K562 (cell line): ENCODE results near the gene GNAS-AS1. TPM values are rescaled to one million over a fixed set of nuclear protein-coding genes. Genes with fewer than 3 reads are reported as not detected.

Experiments
- ATAC-seq: fragments of 200-7000 bp; cut with Tn5 transposase; 3 replicates; pipeline ENCODE4 v1.9.1; 2020; ENCODE audit warnings: moderate library complexity
- BruUV-seq: library from RNA; stranded (reverse); fragments of 400-500 nt; replicated peaks from 2 replicates; lab custom pipeline; 2021; lab: Mats Ljungman, UMichigan
- CTCF ChIA-PET: fragments of 300-600 bp; formaldehyde crosslinking; extraction: SDS; loops from one replicate; lab custom pipeline; 2021; ENCODE audit warnings: low intra/inter-chr PET ratio; lab: Yijun Ruan, JAX
- POLR2A ChIA-PET: fragments of 300-600, 350-650 bp; sonication (Branson Sonifier 250); formaldehyde crosslinking; extraction: SDS; loops from one replicate; lab custom pipeline; 2021; ENCODE audit warnings: antibody characterized with exemption, inconsistent platforms; lab: Yijun Ruan, JAX
- DNase-seq, 4 experiments: peaks; one replicate each; pipeline versions ENCODE4 v3.0.0 to v3.0.0-alpha.2; 2011 to 2018; ENCODE audit warnings: low spot score in 3 of 4, mixed read lengths in 3 of 4; ENCODE audit errors: extremely low read depth in 1 of 4
- FAIRE-seq: peaks from 2 replicates; lab custom pipeline; 2011; peaks lifted over from hg19 to GRCh38; lab: Jason Lieb, UNC
- H2AFZ ChIP-seq: 2 replicates; pipeline ENCODE4 v1.6.0; 2011; ENCODE audit warnings: low read depth, low read length, control low read depth, inconsistent platforms
- H3K27ac ChIP-seq: fragments of 200-600 bp; 3 replicates; pipeline ENCODE4 v1.8.0; 2011; ENCODE audit warnings: low read depth, mild to moderate bottlenecking, control low read depth, inconsistent platforms, low read length, moderate library complexity, mixed read lengths; ENCODE audit errors: extremely low read depth
- H3K27me3 ChIP-seq, 2 experiments: fragments of 300-600 bp in 1 of 2; 2 replicates in 1 of 2; 3 replicates in 1 of 2; pipeline versions ENCODE4 v1.6.0 to v1.8.0; 2011; ENCODE audit warnings: inconsistent platforms in 2 of 2, low read length in 2 of 2, mild to moderate bottlenecking in 1 of 2, mixed read lengths in 1 of 2, moderate library complexity in 1 of 2; ENCODE audit not compliant: control insufficient read depth in 2 of 2, insufficient read depth in 2 of 2
- H3K36me3 ChIP-seq: fragments of 300-600 bp; 3 replicates; pipeline ENCODE4 v1.8.0; 2011; ENCODE audit warnings: mild to moderate bottlenecking, low read length, inconsistent platforms; ENCODE audit not compliant: control insufficient read depth, insufficient read depth
- H3K4me1 ChIP-seq, 2 experiments: fragments of 200-600 bp in 1 of 2; replicated peaks in 1 of 2; 2 replicates in 1 of 2; 3 replicates in 1 of 2; pipeline versions ENCODE4 v1.5.1 to v1.8.0; 2011; ENCODE audit warnings: inconsistent platforms in 2 of 2, low read length in 2 of 2, mild to moderate bottlenecking in 1 of 2, mixed read lengths in 1 of 2, moderate library complexity in 1 of 2; ENCODE audit not compliant: control insufficient read depth in 2 of 2, insufficient read depth in 2 of 2
- H3K4me2 ChIP-seq: 2 replicates; pipeline ENCODE4 v1.6.1; 2011; ENCODE audit warnings: low read length, control low read depth, inconsistent platforms, mixed read lengths; ENCODE audit not compliant: insufficient read depth
- H3K4me3 ChIP-seq: fragments of 200-600 bp; sonication (generic), shearing (Covaris generic); 2 replicates; pipeline ENCODE4 v1.5.1; 2016; ENCODE audit warnings: control low read depth, inconsistent platforms
- H3K79me2 ChIP-seq: fragments of 200-600 bp; 3 replicates; pipeline ENCODE4 v1.8.0; 2011; ENCODE audit warnings: low read length, inconsistent platforms; ENCODE audit not compliant: control insufficient read depth, insufficient read depth
- H3K9ac ChIP-seq, 2 experiments: 2 replicates each; pipeline versions ENCODE4 v1.6.0 to v1.6.1; 2011; ENCODE audit warnings: low read depth in 2 of 2, low read length in 2 of 2, control low read depth in 1 of 2, inconsistent platforms in 1 of 2, mild to moderate bottlenecking in 1 of 2, mixed read lengths in 1 of 2; ENCODE audit not compliant: insufficient read depth in 1 of 2
- H3K9me1 ChIP-seq: one replicate; pipeline ENCODE4 v1.6.0; 2011; ENCODE audit warnings: inconsistent platforms, mild to moderate bottlenecking, low read length, moderate library complexity; ENCODE audit not compliant: control insufficient read depth, insufficient read depth
- H3K9me3 ChIP-seq: replicated peaks from 2 replicates; pipeline ENCODE4 v1.5.1; 2011; ENCODE audit warnings: low read depth, low read length, inconsistent platforms; ENCODE audit not compliant: control insufficient read depth, insufficient read depth
- H4K20me1 ChIP-seq: replicated peaks from 2 replicates; pipeline ENCODE4 v1.6.1; 2011; ENCODE audit warnings: low read length, inconsistent platforms, mixed read lengths; ENCODE audit not compliant: control insufficient read depth, insufficient read depth
- ARID1B ChIP-seq: fragments of 450-650 bp; IDR thresholded peaks from 2 replicates; pipeline ENCODE4 v1.6.1; 2016; ENCODE audit warnings: antibody characterized with exemption, mild to moderate bottlenecking, inconsistent platforms
- ATF3 ChIP-seq, 2 experiments: fragments of 450-650 bp in 1 of 2; sonication (generic) in 1 of 2; formaldehyde crosslinking in 1 of 2; IDR thresholded peaks in 1 of 2; conservative IDR thresholded peaks in 1 of 2; 2 replicates each; pipeline versions ENCODE4 v1.6.1 to v1.8.1; 2016 to 2023; ENCODE audit warnings: mild to moderate bottlenecking in 2 of 2, moderate library complexity in 2 of 2, inconsistent platforms in 1 of 2, missing genetic modification reagents in 1 of 2
- EP300 ChIP-seq: IDR thresholded peaks from 2 replicates; pipeline ENCODE4 v1.6.1; 2012; ENCODE audit warnings: low read length, improper control_type of control experiment
- FOSL1 ChIP-seq: fragments of 200-800 bp; sonication (Bioruptor generic); conservative IDR thresholded peaks from 2 replicates; pipeline ENCODE4 v1.6.1; 2016; ENCODE audit warnings: missing genetic modification characterization, missing compliant biosample characterization
- SMAD4 ChIP-seq: fragments of 250-450 bp; sonication (Bioruptor Pico); conservative IDR thresholded peaks from 2 replicates; pipeline ENCODE4 v1.8.0; 2021; ENCODE audit warnings: inconsistent platforms, mild to moderate bottlenecking, moderate library complexity
- TAF7 ChIP-seq: fragments of 450-650 bp; IDR thresholded peaks from 2 replicates; pipeline ENCODE4 v1.6.1; 2016; ENCODE audit warnings: missing genetic modification characterization, missing compliant biosample characterization
- YY1 ChIP-seq, 3 experiments: IDR thresholded peaks; 2 replicates each; pipeline ENCODE4 v1.6.1; 2011; ENCODE audit warnings: low read length in 2 of 3, mild to moderate bottlenecking in 2 of 3, moderate library complexity in 2 of 3, borderline replicate concordance in 1 of 3, control low read depth in 1 of 3, low read depth in 1 of 3; ENCODE audit not compliant: insufficient read depth in 3 of 3, insufficient replicate concordance in 2 of 3, control insufficient read depth in 1 of 3, insufficient read length in 1 of 3; ENCODE audit errors: extremely low read depth in 1 of 3
- WGBS: fragments of 100-300 bp; shearing (Covaris generic); methylation state at CpG from one replicate; pipeline ENCODE4 v1.1.6; 2016; ENCODE audit warnings: low coverage, mixed read lengths; ENCODE audit not compliant: insufficient coverage; ENCODE audit errors: missing lambda C conversion rate; 5-methylcytosine and 5-hydroxymethylcytosine counted together
- in situ Hi-C: fragments of 300-500 bp; cut with MboI; formaldehyde crosslinking; loops from 4 replicates; pipeline ENCODE4 v1.15.0; 2018; ENCODE audit warnings: inconsistent platforms, mixed read lengths
- intact Hi-C: fragments of 100-400 bp; cut with micrococcal nuclease; formaldehyde crosslinking; loops from 2 replicates; pipeline ENCODE4 v1.14.2; 2022
- polyA plus RNA-seq, 8 experiments: library from polyadenylated mRNA; depleted of rRNA in 4 of 8; stranded (reverse) in 5 of 8; unstranded in 3 of 8; fragments of >200 nt; fragmentation: Nextera tagmentation in 2 of 8; fragmentation: Illumina TruSeq in 1 of 8; extraction: Ambion mirVana in 2 of 8; extraction: Trizol in 1 of 8; gene quantifications; 2 replicates each; pipeline versions ENCODE4 v1.2.1 to v1.2.3, GENCODE V29; 2011 to 2014; ENCODE audit warnings: inconsistent platforms in 1 of 8, missing spikeins in 1 of 8
- total RNA-seq, 7 experiments: library from RNA; depleted of rRNA in 6 of 7; stranded (reverse); fragments of >200 nt in 6 of 7; fragmentation: Illumina TruSeq in 2 of 7; extraction: Trizol in 2 of 7; gene quantifications; 2 replicates each; pipeline versions ENCODE4 v1.2.1 to v1.2.3, GENCODE V29; 2011 to 2021; ENCODE audit warnings: low replicate concordance in 1 of 7
- TF ChIP-seq, protein P1 (sequence below): fragments of 200-800 bp; sonication (Bioruptor generic); IDR thresholded peaks from 2 replicates; pipeline ENCODE4 v1.6.1; 2017; ENCODE audit warnings: missing genetic modification characterization, missing compliant biosample characterization
- TF ChIP-seq, protein P2 (sequence below), 3 experiments: fragments of 200-800 bp in 1 of 3; sonication (Bioruptor generic) in 1 of 3; sonication (generic) in 1 of 3; formaldehyde crosslinking in 1 of 3; IDR thresholded peaks; 2 replicates each; pipeline versions ENCODE4 v1.6.1 to v1.8.0; 2016 to 2022; ENCODE audit warnings: mild to moderate bottlenecking in 2 of 3, missing compliant biosample characterization in 2 of 3, missing genetic modification characterization in 2 of 3, missing genetic modification reagents in 1 of 3
- TF ChIP-seq, protein P3 (sequence below): fragments of 450-650 bp; IDR thresholded peaks from 2 replicates; pipeline ENCODE4 v1.6.1; 2017; ENCODE audit warnings: antibody characterized with exemption, mild to moderate bottlenecking

GNAS-AS1 gene
- total and polyA plus RNA-seq, 9 of the 15 experiments (the other 6 are each of a cell fraction or from before 2014, with no cell fraction given), result 0.04 to 2.5 (median 0.25) TPM

DNA sequence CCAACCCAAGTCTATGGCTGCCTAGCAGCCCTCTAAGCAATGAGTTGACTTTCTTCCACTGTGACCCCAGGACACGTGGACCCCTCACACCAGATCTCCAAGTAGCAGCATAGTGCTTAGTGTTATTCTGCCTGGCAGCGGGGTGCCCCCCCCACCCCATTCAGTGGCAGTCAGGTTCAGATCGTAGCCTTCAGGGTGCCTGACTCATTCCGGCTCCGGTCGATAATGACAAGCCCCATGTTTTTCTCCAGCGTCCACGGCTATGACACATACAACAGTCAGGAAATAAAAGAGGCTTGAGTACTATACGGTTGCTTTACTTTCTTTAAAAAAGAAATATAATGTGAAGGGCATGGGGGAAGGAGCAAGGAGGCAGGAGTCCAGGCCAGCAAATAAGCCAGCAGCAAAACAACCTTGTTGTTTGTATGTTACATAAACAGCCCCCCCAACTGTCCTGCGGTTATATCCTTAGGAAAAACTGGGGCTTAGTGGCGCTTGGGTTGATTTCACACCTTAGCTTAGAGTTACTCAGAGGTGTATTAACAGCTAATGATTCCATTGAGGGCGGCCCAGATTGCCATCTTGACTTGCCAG, 24.9 kb upstream of the GNAS-AS1 start:
- no peak overlapping the region for H3K4me3 ChIP-seq
- H3K79me2 ChIP-seq, result no peaks in the 10 kb centered on the region
- no peaks in the 10 kb centered on the region for H4K20me1 ChIP-seq
- ChIA-PET POLR2A (interaction anchor here (0.5 kb wide), 1 partner anchor 13 kb away, joined by 3 read pairs; no protein-coding TSS in a partner anchor), CTCF (no interaction called here)
- no TSS peak for BruUV-seq
- FAIRE-seq (no peak), ATAC-seq (peak; percentile 69), DNase-seq (peak in 3 of 4 experiments; percentile 35 to 68 (median 53))
- intact Hi-C loops, result no loop called here
- 24% methylated on average over 11 of the region's 12 CpGs for WGBS
- peak overlapping the region; percentile 84 for H2AFZ ChIP-seq
- no peaks in the 10 kb centered on the region for H3K27me3 ChIP-seq
- no peaks in the 10 kb centered on the region for H3K9me1 ChIP-seq
- no peaks in the 10 kb centered on the region for H3K9me3 ChIP-seq
- in situ Hi-C loops, result no loop called here
- TF ChIP-seq FOSL1 (tag) (peak; percentile 85), YY1 (IDR thresholded peaks at IDR 0.05; ENCODE audit: borderline replicate concordance in 1 of 3, control insufficient read depth in 1 of 3, extremely low read depth in 1 of 3, insufficient read depth in 3 of 3, insufficient read length in 1 of 3, insufficient replicate concordance in 2 of 3, low read depth in 1 of 3, low read length in 2 of 3) (peak in 1 of 3 experiments; percentile 33), EP300 (no peak), TAF7 (no peak), SMAD4 (CRISPR knock-in tag) (0 out of 2 replicates have a peak, but pooled peaks have one; percentile 24), ATF3 (IDR thresholded peaks at IDR 0.05) (peak; percentile 27), ATF3 (CRISPR knock-in tag; conservative IDR thresholded peaks at IDR 0.05) (no peak), ARID1B (peak; percentile 24; the same call in 1 of the 2 replicates)
- TF ChIP-seq, protein P1, sequence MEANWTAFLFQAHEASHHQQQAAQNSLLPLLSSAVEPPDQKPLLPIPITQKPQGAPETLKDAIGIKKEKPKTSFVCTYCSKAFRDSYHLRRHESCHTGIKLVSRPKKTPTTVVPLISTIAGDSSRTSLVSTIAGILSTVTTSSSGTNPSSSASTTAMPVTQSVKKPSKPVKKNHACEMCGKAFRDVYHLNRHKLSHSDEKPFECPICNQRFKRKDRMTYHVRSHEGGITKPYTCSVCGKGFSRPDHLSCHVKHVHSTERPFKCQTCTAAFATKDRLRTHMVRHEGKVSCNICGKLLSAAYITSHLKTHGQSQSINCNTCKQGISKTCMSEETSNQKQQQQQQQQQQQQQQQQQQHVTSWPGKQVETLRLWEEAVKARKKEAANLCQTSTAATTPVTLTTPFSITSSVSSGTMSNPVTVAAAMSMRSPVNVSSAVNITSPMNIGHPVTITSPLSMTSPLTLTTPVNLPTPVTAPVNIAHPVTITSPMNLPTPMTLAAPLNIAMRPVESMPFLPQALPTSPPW (CRISPR knock-in tag), result peak; percentile 77
- TF ChIP-seq, protein P2, sequence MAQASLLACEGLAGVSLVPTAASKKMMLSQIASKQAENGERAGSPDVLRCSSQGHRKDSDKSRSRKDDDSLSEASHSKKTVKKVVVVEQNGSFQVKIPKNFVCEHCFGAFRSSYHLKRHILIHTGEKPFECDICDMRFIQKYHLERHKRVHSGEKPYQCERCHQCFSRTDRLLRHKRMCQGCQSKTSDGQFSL (CRISPR knock-in tag; IDR thresholded peaks at IDR 0.05), result peak; percentile 93
- TF ChIP-seq, protein P2 (tag; IDR thresholded peaks at IDR 0.05), result peak in 1 of 2 experiments; percentile 82; a peak in 2 of 4 replicates
- TF ChIP-seq, protein P3, sequence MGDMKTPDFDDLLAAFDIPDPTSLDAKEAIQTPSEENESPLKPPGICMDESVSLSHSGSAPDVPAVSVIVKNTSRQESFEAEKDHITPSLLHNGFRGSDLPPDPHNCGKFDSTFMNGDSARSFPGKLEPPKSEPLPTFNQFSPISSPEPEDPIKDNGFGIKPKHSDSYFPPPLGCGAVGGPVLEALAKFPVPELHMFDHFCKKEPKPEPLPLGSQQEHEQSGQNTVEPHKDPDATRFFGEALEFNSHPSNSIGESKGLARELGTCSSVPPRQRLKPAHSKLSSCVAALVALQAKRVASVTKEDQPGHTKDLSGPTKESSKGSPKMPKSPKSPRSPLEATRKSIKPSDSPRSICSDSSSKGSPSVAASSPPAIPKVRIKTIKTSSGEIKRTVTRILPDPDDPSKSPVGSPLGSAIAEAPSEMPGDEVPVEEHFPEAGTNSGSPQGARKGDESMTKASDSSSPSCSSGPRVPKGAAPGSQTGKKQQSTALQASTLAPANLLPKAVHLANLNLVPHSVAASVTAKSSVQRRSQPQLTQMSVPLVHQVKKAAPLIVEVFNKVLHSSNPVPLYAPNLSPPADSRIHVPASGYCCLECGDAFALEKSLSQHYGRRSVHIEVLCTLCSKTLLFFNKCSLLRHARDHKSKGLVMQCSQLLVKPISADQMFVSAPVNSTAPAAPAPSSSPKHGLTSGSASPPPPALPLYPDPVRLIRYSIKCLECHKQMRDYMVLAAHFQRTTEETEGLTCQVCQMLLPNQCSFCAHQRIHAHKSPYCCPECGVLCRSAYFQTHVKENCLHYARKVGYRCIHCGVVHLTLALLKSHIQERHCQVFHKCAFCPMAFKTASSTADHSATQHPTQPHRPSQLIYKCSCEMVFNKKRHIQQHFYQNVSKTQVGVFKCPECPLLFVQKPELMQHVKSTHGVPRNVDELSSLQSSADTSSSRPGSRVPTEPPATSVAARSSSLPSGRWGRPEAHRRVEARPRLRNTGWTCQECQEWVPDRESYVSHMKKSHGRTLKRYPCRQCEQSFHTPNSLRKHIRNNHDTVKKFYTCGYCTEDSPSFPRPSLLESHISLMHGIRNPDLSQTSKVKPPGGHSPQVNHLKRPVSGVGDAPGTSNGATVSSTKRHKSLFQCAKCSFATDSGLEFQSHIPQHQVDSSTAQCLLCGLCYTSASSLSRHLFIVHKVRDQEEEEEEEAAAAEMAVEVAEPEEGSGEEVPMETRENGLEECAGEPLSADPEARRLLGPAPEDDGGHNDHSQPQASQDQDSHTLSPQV, result peak; percentile 50; the same call in 1 of the 2 replicates
- H3K4me1 ChIP-seq, result peaks cover 0 to 6% of the 10 kb centered on the region in 2 experiments; a peak in 3 of 5 replicates
- H3K9ac ChIP-seq, result no peak overlapping the region
- no peaks in the 10 kb centered on the region for H3K36me3 ChIP-seq
- H3K4me2 ChIP-seq, result peak overlapping the region; percentile 34
- H3K27ac ChIP-seq, result peak overlapping the region; percentile 37; the same call in 2 of the 3 replicates
